Measurements from ENCODE around the gene TERT.
"Not testable (repeated sequence)": the region's sequence is repeated elsewhere in the genome, so short reads cannot be mapped to it uniquely, and the experiment has no call there.

Gene TERT

GRCh38 chr5:1232780-1233179 is 62.1 kb downstream of the TERT start:
- DNase-seq (ENCODE audit: extremely low spot score): no peak
- TF ChIP-seq CTCF (IDR thresholded peaks at IDR 0.05; ENCODE audit: control extremely low read depth, extremely low read depth, low read depth, missing control alignments): no peak
- ChIA-PET POLR2A (interaction anchor here (0.6 kb wide), 1 partner anchor 8 kb away, joined by 3 read pairs; no protein-coding TSS in a partner anchor), CTCF (no interaction called here)

GRCh38 chr5:1231354-1231905 is 63.4 kb downstream of the TERT start:
- CTCF ChIA-PET: interaction anchor here (1.6 kb wide), 1 partner anchor 64 kb away, joined by 5 read pairs; no protein-coding TSS in a partner anchor
- POLR2A ChIA-PET: no interaction called here
- DNase-seq (ENCODE audit: extremely low spot score): no peak
- TF ChIP-seq CTCF (IDR thresholded peaks at IDR 0.05; ENCODE audit: control extremely low read depth, extremely low read depth, low read depth, missing control alignments): no peak

- no peak for DNase-seq (ENCODE audit: extremely low spot score)
- TF ChIP-seq CTCF (IDR thresholded peaks at IDR 0.05; ENCODE audit: control extremely low read depth, extremely low read depth, low read depth, missing control alignments): no peak
- POLR2A ChIA-PET: no interaction called here
- CTCF ChIA-PET: interaction anchor here (1.6 kb wide), 1 partner anchor 63 kb away, joined by 5 read pairs; no protein-coding TSS in a partner anchor
Observed at GRCh38 chr5:1230551-1230950, 64.3 kb downstream of the TERT start.

GRCh38 chr5:1229822-1230221 is 65.0 kb downstream of the TERT start:
- TF ChIP-seq CTCF (IDR thresholded peaks at IDR 0.05; ENCODE audit: control extremely low read depth, extremely low read depth, low read depth, missing control alignments): no peak
- no peak for DNase-seq (ENCODE audit: extremely low spot score)
- POLR2A ChIA-PET: no interaction called here
- CTCF ChIA-PET: interaction anchor here (1.5 kb wide), 1 partner anchor 9 kb away, joined by 3 read pairs; no protein-coding TSS in a partner anchor

- DNase-seq (ENCODE audit: extremely low spot score); POLR2A ChIA-PET: not testable (repeated sequence)
- CTCF ChIA-PET: interaction anchor here (1.5 kb wide), 1 partner anchor 10 kb away, joined by 3 read pairs; no protein-coding TSS in a partner anchor
Observed at GRCh38 chr5:1229023-1229422, 65.8 kb downstream of the TERT start.

- no peak for TF ChIP-seq CTCF (IDR thresholded peaks at IDR 0.05; ENCODE audit: control extremely low read depth, extremely low read depth, low read depth, missing control alignments)
- POLR2A ChIA-PET: no interaction called here
- CTCF ChIA-PET: no interaction called here
- no peak for DNase-seq (ENCODE audit: extremely low spot score)
Observed at GRCh38 chr5:1228120-1228519, 66.7 kb downstream of the TERT start.

GRCh38 chr5:1227667-1228066 is 67.2 kb downstream of the TERT start:
- CTCF ChIA-PET: no interaction called here
- POLR2A ChIA-PET: no interaction called here
- no peak for DNase-seq (ENCODE audit: extremely low spot score)
- TF ChIP-seq CTCF (IDR thresholded peaks at IDR 0.05; ENCODE audit: control extremely low read depth, extremely low read depth, low read depth, missing control alignments): no peak

Measured in GM10248 (cell line).